PC-3 (cell line): ENCODE results near the gene BAZ2B. TPM values are rescaled to one million over a fixed set of nuclear protein-coding genes. Genes with fewer than 3 reads are reported as not detected.

Experiments used
- ATAC-seq: fragments of 200-7000 bp; cut with Tn5 transposase; 2 replicates; pipeline ENCODE4 v1.9.1; 2020; ENCODE audit warnings: mild to moderate bottlenecking, moderate library complexity
- BruUV-seq: library from RNA; stranded (reverse); fragments of 400-500 nt; replicated peaks from 2 replicates; lab custom pipeline; 2021; lab: Mats Ljungman, UMichigan
- CTCF ChIA-PET: fragments of 300-600 bp; sonication (Branson Sonifier 250); formaldehyde crosslinking; loops from one replicate; lab custom pipeline; 2022; ENCODE audit warnings: antibody characterized with exemption; lab: Charles Lee
- POLR2A ChIA-PET: fragments of 300-600 bp; sonication (Branson Sonifier 250); formaldehyde crosslinking; loops from one replicate; lab custom pipeline; 2022; ENCODE audit warnings: antibody characterized with exemption; ENCODE audit not compliant: unreplicated experiment; lab: Charles Lee
- DNase-seq: peaks from one replicate; pipeline ENCODE4 v3.0.0-alpha.2; 2015
- H2AFZ ChIP-seq: fragments of 300-600 bp; sonication (generic); 2 replicates; pipeline ENCODE4 v1.6.0; 2016; ENCODE audit warnings: antibody characterized with exemption, low read length
- H3F3A ChIP-seq: fragments of 300-600 bp; sonication (generic); one replicate; pipeline ENCODE4 v1.6.0; 2017; ENCODE audit warnings: antibody characterized with exemption, low read length, control low read depth, mild to moderate bottlenecking; ENCODE audit not compliant: unreplicated experiment
- H3K27ac ChIP-seq: fragments of 300-600 bp; sonication (generic); 2 replicates; pipeline ENCODE4 v1.5.1; 2016; ENCODE audit warnings: mild to moderate bottlenecking, low read length
- H3K27me3 ChIP-seq: fragments of 300-600 bp; sonication (generic); 2 replicates; pipeline ENCODE4 v1.6.1; 2016; ENCODE audit warnings: low read length, mixed read lengths
- H3K36me3 ChIP-seq: fragments of 300-600 bp; sonication (generic); 2 replicates; pipeline ENCODE4 v1.6.1; 2016; ENCODE audit warnings: low read depth, mixed run types, low read length, mixed read lengths
- H3K4me1 ChIP-seq: fragments of 300-600 bp; sonication (generic); 2 replicates; pipeline ENCODE4 v1.5.1; 2016; ENCODE audit warnings: low read length; ENCODE audit not compliant: insufficient read depth
- H3K4me2 ChIP-seq: fragments of 300-600 bp; sonication (generic); 2 replicates; pipeline ENCODE4 v1.6.0; 2016; ENCODE audit warnings: low read length
- H3K4me3 ChIP-seq: fragments of 300-600 bp; sonication (generic); 2 replicates; pipeline ENCODE4 v1.5.1; 2016; ENCODE audit warnings: mild to moderate bottlenecking, low read length, mixed read lengths
- H3K79me2 ChIP-seq: fragments of 300-600 bp; sonication (generic); 2 replicates; pipeline ENCODE4 v1.6.1; 2017; ENCODE audit warnings: low read length, mixed read lengths
- H3K9ac ChIP-seq: fragments of 300-600 bp; sonication (generic); 2 replicates; pipeline ENCODE4 v1.6.0; 2016; ENCODE audit warnings: mild to moderate bottlenecking, low read length
- H3K9me2 ChIP-seq: fragments of 300-600 bp; sonication (generic); replicated peaks from 2 replicates; pipeline ENCODE4 v1.6.1; 2016; ENCODE audit warnings: mixed run types, low read length, mixed read lengths
- H3K9me3 ChIP-seq: fragments of 300-600 bp; sonication (generic); 2 replicates; pipeline ENCODE4 v1.6.1; 2016; ENCODE audit warnings: low read length, mixed read lengths
- H4K20me1 ChIP-seq: fragments of 300-600 bp; sonication (generic); 2 replicates; pipeline ENCODE4 v1.6.1; 2016; ENCODE audit warnings: low read length, mixed read lengths
- CTCF ChIP-seq: fragments of 300-600 bp; sonication (generic); conservative IDR thresholded peaks from 2 replicates; pipeline ENCODE4 v1.5.1; 2017; ENCODE audit warnings: antibody characterized with exemption, low read depth, mild to moderate bottlenecking, low read length
- EZH2 ChIP-seq: fragments of 300-600 bp; sonication (generic); IDR thresholded peaks from one replicate; pipeline ENCODE4 v1.6.1; 2017; ENCODE audit warnings: antibody characterized with exemption, mild to moderate bottlenecking, low read length; ENCODE audit not compliant: unreplicated experiment
- EZH2phosphoT487 ChIP-seq: fragments of 300-600 bp; sonication (generic); IDR thresholded peaks from 2 replicates; pipeline ENCODE4 v1.6.1; 2018; ENCODE audit warnings: mild to moderate bottlenecking, antibody characterized with exemption, low read length, borderline replicate concordance
- intact Hi-C: fragments of 100-400 bp; cut with micrococcal nuclease; formaldehyde crosslinking; loops from 2 replicates; pipeline ENCODE4 v1.9.0; 2023
- total RNA-seq: library from RNA; depleted of rRNA; stranded (reverse); fragments of >200 nt; gene quantifications from 2 replicates; pipeline ENCODE4 v1.2.3, GENCODE V29; 2014

BAZ2B gene
- total RNA-seq, 1 experiment from 2014 or later: 19.6 TPM

- no TSS peak for BruUV-seq
These were observed 336.6 kb downstream of the BAZ2B start for GRCh38 chr2:159279700-159280099.

DNA sequence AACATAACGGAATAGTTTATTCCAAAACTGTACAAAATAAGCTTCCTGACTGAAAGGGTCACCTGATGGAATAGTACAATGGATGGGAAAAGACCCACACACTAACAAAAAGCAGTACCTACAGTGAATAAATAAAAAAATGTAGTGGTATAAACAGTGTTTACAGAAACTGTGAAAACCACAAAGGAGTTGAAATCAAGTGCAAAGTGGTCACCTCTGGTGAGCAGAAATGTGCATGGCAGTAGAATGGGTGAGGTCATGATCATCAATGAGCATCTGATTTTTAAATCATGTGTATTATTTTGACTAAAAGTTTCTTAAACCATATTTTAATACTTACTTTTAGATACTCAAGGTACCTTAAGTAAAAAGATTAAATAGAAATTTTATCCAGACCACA, 341.2 kb downstream of the BAZ2B start:
- intact Hi-C loops: no loop called here
- Histone ChIP-seq H3K79me2 (no peaks in the 10 kb centered on the region), H3K4me1 (no peaks in the 10 kb centered on the region), H2AFZ (no peak overlapping the region), H3K4me2 (no peak overlapping the region), H3K36me3 (no peaks in the 10 kb centered on the region), H3K27ac (no peak overlapping the region), H4K20me1 (no peaks in the 10 kb centered on the region), H3F3A (no peaks in the 10 kb centered on the region), H3K9me3 (no peaks in the 10 kb centered on the region), H3K27me3 (no peaks in the 10 kb centered on the region), H3K9ac (no peak overlapping the region), H3K4me3 (no peak overlapping the region), H3K9me2 (no peaks in the 10 kb centered on the region)
- no peak for DNase-seq
- no TSS peak for BruUV-seq
- CTCF ChIA-PET: no interaction called here
- no peak for ATAC-seq
- no peak for TF ChIP-seq CTCF
- POLR2A ChIA-PET: no interaction called here

More at GRCh38 chr2:159279700-159280099, 336.6 kb downstream of the BAZ2B start:
- DNase-seq (no peak), ATAC-seq (no peak)
- Histone ChIP-seq H3K9me3 (no peaks in the 10 kb centered on the region), H4K20me1 (no peaks in the 10 kb centered on the region), H3K9ac (no peak overlapping the region), H2AFZ (no peak overlapping the region), H3K4me1 (no peaks in the 10 kb centered on the region), H3F3A (no peaks in the 10 kb centered on the region), H3K4me3 (no peak overlapping the region), H3K27me3 (no peaks in the 10 kb centered on the region), H3K9me2 (no peaks in the 10 kb centered on the region), H3K27ac (no peak overlapping the region), H3K36me3 (no peaks in the 10 kb centered on the region), H3K4me2 (no peak overlapping the region), H3K79me2 (peaks cover 8% of the 10 kb centered on the region)
- ChIA-PET CTCF (interaction anchor here (0.7 kb wide), 1 partner anchor 17 kb away, joined by 3 read pairs; no protein-coding TSS in a partner anchor), POLR2A (no interaction called here)
- TF ChIP-seq EZH2: no peak
- no peak for TF ChIP-seq EZH2phosphoT487
- no peak for TF ChIP-seq CTCF
- intact Hi-C loops: no loop called here

DNA sequence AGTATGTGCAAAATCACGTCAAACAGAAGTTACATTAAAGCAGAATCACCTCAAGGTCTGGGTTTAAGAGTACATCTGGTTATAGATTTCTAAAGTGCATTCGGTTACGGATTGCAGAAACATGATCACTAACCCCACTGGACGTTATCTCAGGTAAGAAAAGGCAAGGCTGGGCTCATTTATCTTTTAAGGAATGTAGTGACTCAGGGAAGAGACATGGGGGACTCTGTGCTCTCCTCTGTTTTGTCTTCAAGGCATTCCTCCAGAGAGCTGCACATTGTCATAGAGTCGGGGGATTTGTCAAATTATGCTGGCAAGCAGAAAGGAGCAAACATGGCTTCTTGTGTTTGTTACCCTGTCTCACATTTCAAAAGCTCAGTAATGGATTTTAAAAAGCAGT, 344.2 kb downstream of the BAZ2B start:
- TF ChIP-seq EZH2phosphoT487: no peak
- no peak for TF ChIP-seq CTCF
- no peak for TF ChIP-seq EZH2
- DNase-seq (no peak), ATAC-seq (no peak)
- BruUV-seq: no TSS peak
- H2AFZ ChIP-seq: no peak overlapping the region
- POLR2A ChIA-PET: no interaction called here
- H3K9me2 ChIP-seq: no peaks in the 10 kb centered on the region
- CTCF ChIA-PET: no interaction called here
- H4K20me1 ChIP-seq: no peaks in the 10 kb centered on the region
- no peaks in the 10 kb centered on the region for H3K36me3 ChIP-seq
- intact Hi-C loops: no loop called here
- no peaks in the 10 kb centered on the region for H3K4me1 ChIP-seq
- H3F3A ChIP-seq: no peaks in the 10 kb centered on the region
- no peak overlapping the region for H3K27ac ChIP-seq
- no peaks in the 10 kb centered on the region for H3K27me3 ChIP-seq
- no peak overlapping the region for H3K4me2 ChIP-seq
- no peaks in the 10 kb centered on the region for H3K79me2 ChIP-seq
- no peaks in the 10 kb centered on the region for H3K9me3 ChIP-seq
- H3K9ac ChIP-seq: no peak overlapping the region
- H3K4me3 ChIP-seq: no peak overlapping the region
